Fibroblast of pulmonary artery (primary cell): Measurements from ENCODE around the gene ANKRD40.

Source experiments
- DNase-seq: peaks from one replicate; pipeline ENCODE4 v3.0.0-alpha.2; 2010; ENCODE audit warnings: low read depth
- H3K4me3 ChIP-seq: replicated peaks from 2 replicates; pipeline ENCODE4 v1.5.1; 2011; ENCODE audit warnings: low read depth, mild to moderate bottlenecking, control low read depth, low read length, moderate library complexity
- CTCF ChIP-seq: IDR thresholded peaks from 2 replicates; pipeline ENCODE4 v1.5.1; 2011; ENCODE audit warnings: mild to moderate bottlenecking, control low read depth, low read length, inconsistent platforms; ENCODE audit errors: missing control alignments

Gene ANKRD40

GRCh38 chr17:50657627-50658026 lies 50.1 kb downstream of the ANKRD40 start:
- TF ChIP-seq CTCF: no peak
- DNase-seq: no peak
- no peak overlapping the region for H3K4me3 ChIP-seq

- no peak for TF ChIP-seq CTCF
- no peak overlapping the region for H3K4me3 ChIP-seq
- DNase-seq: no peak
Observed at GRCh38 chr17:50657054-50657453, 50.7 kb downstream of the ANKRD40 start.

- H3K4me3 ChIP-seq: no peak overlapping the region
- no peak for DNase-seq
- no peak for TF ChIP-seq CTCF
Observed at GRCh38 chr17:50656509-50656908, 51.2 kb downstream of the ANKRD40 start.

- TF ChIP-seq CTCF: no peak
- no peak for DNase-seq
- H3K4me3 ChIP-seq: no peak overlapping the region
Observed at GRCh38 chr17:50653738-50654137, 54.0 kb downstream of the ANKRD40 start.

- H3K4me3 ChIP-seq: no peak overlapping the region
- DNase-seq: no peak
- no peak for TF ChIP-seq CTCF
Observed at GRCh38 chr17:50651661-50652060, 56.1 kb downstream of the ANKRD40 start.

GRCh38 chr17:50649042-50649908 lies 58.4 kb downstream of the ANKRD40 start:
- no peak for TF ChIP-seq CTCF
- H3K4me3 ChIP-seq: no peak overlapping the region
- DNase-seq: peak; percentile 23

- no peak for DNase-seq
- no peak overlapping the region for H3K4me3 ChIP-seq
- no peak for TF ChIP-seq CTCF
Observed at GRCh38 chr17:50647187-50647586, 60.5 kb downstream of the ANKRD40 start.
